Stomach (tissue), 4 donors: Measurements from ENCODE around the gene MASP1.

Experiments used
- POLR2A ChIP-seq, 4 donors: fragments of 450-650 bp; IDR thresholded peaks; one replicate each; pipeline ENCODE4 v1.6.1; 2016; ENCODE audit warnings: antibody characterized with exemption in 4 of 4, control low read depth in 2 of 4, mild to moderate bottlenecking in 1 of 4, moderate library complexity in 1 of 4
- POLR2AphosphoS5 ChIP-seq, 3 donors: sonication (generic); formaldehyde crosslinking; IDR thresholded peaks; one replicate each; pipeline ENCODE4 v1.6.1; 2016; ENCODE audit warnings: antibody characterized with exemption in 3 of 3
- TF ChIP-seq, protein P1 (sequence below), 7 experiments: fragments of 450-650 bp in 4 of 7; fragments of 200-600 bp in 3 of 7; sonication (generic) in 3 of 7; IDR thresholded peaks; one replicate each; pipeline ENCODE4 v1.5.1; 2016 to 2019; ENCODE audit warnings: antibody characterized with exemption in 7 of 7, control low read depth in 2 of 7, mild to moderate bottlenecking in 1 of 7

DNA sequence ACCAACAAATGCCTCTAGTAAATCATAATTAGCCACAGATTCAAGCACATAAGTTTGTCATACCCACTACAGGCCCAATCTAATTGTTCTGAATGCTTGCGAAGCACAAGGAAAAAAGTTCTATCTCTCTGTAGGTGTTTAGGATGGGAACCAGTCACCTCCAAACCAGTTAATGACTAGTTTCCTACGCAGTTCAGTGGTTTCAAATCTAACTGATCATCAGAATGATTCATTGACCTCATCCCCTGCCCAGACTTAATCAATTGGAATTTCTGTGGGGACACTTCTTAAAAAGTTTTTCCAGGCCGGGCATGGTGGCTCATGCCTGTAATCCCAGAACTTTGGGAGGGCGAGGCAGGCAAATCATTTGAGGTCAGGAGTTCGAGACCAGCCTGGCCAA lies 24.3 kb upstream of the MASP1 start:
- no peak for TF ChIP-seq POLR2AphosphoS5 (IDR thresholded peaks at IDR 0.05)
- TF ChIP-seq, protein P1, sequence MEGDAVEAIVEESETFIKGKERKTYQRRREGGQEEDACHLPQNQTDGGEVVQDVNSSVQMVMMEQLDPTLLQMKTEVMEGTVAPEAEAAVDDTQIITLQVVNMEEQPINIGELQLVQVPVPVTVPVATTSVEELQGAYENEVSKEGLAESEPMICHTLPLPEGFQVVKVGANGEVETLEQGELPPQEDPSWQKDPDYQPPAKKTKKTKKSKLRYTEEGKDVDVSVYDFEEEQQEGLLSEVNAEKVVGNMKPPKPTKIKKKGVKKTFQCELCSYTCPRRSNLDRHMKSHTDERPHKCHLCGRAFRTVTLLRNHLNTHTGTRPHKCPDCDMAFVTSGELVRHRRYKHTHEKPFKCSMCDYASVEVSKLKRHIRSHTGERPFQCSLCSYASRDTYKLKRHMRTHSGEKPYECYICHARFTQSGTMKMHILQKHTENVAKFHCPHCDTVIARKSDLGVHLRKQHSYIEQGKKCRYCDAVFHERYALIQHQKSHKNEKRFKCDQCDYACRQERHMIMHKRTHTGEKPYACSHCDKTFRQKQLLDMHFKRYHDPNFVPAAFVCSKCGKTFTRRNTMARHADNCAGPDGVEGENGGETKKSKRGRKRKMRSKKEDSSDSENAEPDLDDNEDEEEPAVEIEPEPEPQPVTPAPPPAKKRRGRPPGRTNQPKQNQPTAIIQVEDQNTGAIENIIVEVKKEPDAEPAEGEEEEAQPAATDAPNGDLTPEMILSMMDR (IDR thresholded peaks at IDR 0.05), result no peak
- TF ChIP-seq POLR2A (IDR thresholded peaks at IDR 0.05), result no peak
